GM21447 (cell line): ENCODE data around the gene PRKN.

Experiments
- ATAC-seq: cut with Tn5 transposase; IDR thresholded peaks from one replicate; pipeline ENCODE4 v1.9.1; 2021; ENCODE audit not compliant: unreplicated experiment

Gene PRKN

GRCh38 chr6:161482517-161482858 lies 1245.1 kb downstream of the PRKN start:
- ATAC-seq: no peak

- ATAC-seq: no peak
These were observed 1245.6 kb downstream of the PRKN start for GRCh38 chr6:161481786-161482516.

- no peak for ATAC-seq
These were observed 1247.0 kb downstream of the PRKN start for GRCh38 chr6:161480421-161481155.

GRCh38 chr6:161479376-161479775 lies 1248.2 kb downstream of the PRKN start:
- no peak for ATAC-seq

- no peak for ATAC-seq
These were observed 1249.6 kb downstream of the PRKN start for GRCh38 chr6:161477876-161478425.

GRCh38 chr6:161476711-161477110 lies 1250.9 kb downstream of the PRKN start:
- ATAC-seq: no peak

- ATAC-seq: no peak
These were observed 1262.2 kb downstream of the PRKN start for GRCh38 chr6:161465403-161465802.

- ATAC-seq: no peak
These were observed 1264.5 kb downstream of the PRKN start for GRCh38 chr6:161463071-161463470.

GRCh38 chr6:161462148-161462547 lies 1265.4 kb downstream of the PRKN start:
- ATAC-seq: no peak

- no peak for ATAC-seq
These were observed 1268.5 kb downstream of the PRKN start for GRCh38 chr6:161459008-161459615.

GRCh38 chr6:161458201-161458951 lies 1269.2 kb downstream of the PRKN start:
- ATAC-seq: no peak

GRCh38 chr6:161455848-161456247 lies 1271.7 kb downstream of the PRKN start:
- ATAC-seq: no peak

- no peak for ATAC-seq
These were observed 1274.0 kb downstream of the PRKN start for GRCh38 chr6:161453558-161453957.

- no peak for ATAC-seq
These were observed 1275.3 kb downstream of the PRKN start for GRCh38 chr6:161452241-161452640.

- ATAC-seq: no peak
These were observed 1278.0 kb downstream of the PRKN start for GRCh38 chr6:161449521-161449920.

GRCh38 chr6:161446949-161447348 lies 1280.6 kb downstream of the PRKN start:
- ATAC-seq: no peak

GRCh38 chr6:161446296-161446925 lies 1281.2 kb downstream of the PRKN start:
- ATAC-seq: no peak

GRCh38 chr6:161445021-161445799 lies 1282.4 kb downstream of the PRKN start:
- ATAC-seq: no peak

- no peak for ATAC-seq
These were observed 1283.1 kb downstream of the PRKN start for GRCh38 chr6:161444464-161444863.

GRCh38 chr6:161443848-161444247 lies 1283.7 kb downstream of the PRKN start:
- ATAC-seq: no peak
